T-helper 22 cell (primary cell): ENCODE data around the gene RNF146.
"Not testable (repeated sequence)": the region's sequence is repeated elsewhere in the genome, so short reads cannot be mapped to it uniquely, and the experiment has no call there.

Experiments used
- DNase-seq: peaks from one replicate; pipeline ENCODE4 v3.0.0-alpha.2; 2020; ENCODE audit warnings: low read depth

Gene RNF146

GRCh38 chr6:127266178-127266891 is at the start of gene RNF146:
RNF146 (plus strand) TSS chr6:127266864; CDS start chr6:127280339, 13,475 bp downstream.
- DNase-seq, result peak; percentile 47

DNA sequence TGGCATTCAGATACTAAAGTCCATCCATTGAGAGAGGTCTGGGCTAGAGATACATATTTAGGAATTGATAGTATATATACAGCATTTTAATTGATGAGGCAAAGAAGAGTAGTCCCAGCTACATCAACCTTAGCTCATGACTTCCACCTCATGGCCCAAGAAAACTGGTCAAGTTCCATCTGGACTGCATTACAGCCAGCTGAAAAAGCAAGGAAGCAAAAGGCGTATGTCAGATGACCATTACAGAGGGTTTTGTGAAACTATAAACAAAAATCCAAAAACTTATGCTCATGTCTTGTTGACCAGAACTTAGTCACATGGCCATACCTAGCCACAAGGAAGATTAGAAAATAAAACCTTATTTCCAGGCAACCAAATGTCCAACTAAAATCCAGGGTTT is 46.8 kb upstream of the RNF146 start:
- no peak for DNase-seq

GRCh38 chr6:127221201-127221600 is 45.5 kb upstream of the RNF146 start:
- DNase-seq, result no peak

- no peak for DNase-seq
These were observed 44.2 kb upstream of the RNF146 start for GRCh38 chr6:127222418-127222817.

- DNase-seq, result no peak
These were observed 41.2 kb upstream of the RNF146 start for GRCh38 chr6:127225497-127225896.

GRCh38 chr6:127233819-127234218 is 32.8 kb upstream of the RNF146 start:
- not testable (repeated sequence) for DNase-seq

GRCh38 chr6:127243501-127243900 is 23.2 kb upstream of the RNF146 start:
- DNase-seq, result no peak

GRCh38 chr6:127247114-127248096 is 19.3 kb upstream of the RNF146 start:
- no peak for DNase-seq

GRCh38 chr6:127249621-127250020 is 17.0 kb upstream of the RNF146 start:
- no peak for DNase-seq

DNA sequence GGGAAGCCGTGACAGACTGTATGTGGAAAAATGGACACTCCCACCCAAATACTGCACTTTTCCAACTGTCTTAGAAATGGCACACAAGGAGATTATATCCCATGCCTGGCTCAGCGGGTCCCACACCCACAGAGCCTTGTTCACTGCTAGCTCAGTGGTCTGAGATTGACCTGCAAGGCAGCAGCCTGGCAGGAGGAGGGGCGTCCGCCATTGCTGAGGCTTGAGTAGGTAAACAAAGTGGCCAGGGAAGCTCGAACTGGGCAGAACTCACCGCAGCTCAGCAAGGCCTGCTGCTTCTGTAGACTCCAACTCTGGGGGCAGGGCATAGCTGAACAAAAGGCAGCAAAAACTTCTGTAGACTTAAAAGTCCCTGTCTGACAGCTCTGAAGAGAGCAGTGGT is 11.4 kb upstream of the RNF146 start:
- no peak for DNase-seq

DNA sequence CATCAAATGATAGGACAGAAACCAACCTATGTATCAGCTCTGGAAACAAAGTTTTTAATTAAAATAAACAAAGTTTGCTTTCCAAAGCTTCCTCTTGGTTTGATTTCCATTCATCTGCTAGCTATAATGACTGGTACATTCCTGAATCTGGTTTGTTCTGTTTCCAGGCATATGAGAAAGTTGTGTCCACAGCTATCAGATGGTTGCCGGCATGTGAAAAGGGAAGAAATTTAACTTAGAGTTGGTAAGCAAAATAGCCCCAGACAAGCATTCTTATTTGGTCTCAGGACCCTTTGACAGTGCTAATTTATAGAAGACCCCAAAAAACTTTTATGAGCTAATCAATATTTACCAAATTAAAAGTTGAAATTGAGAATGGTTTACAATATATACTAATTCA is 3.8 kb upstream of the RNF146 start:
- DNase-seq, result no peak

DNA sequence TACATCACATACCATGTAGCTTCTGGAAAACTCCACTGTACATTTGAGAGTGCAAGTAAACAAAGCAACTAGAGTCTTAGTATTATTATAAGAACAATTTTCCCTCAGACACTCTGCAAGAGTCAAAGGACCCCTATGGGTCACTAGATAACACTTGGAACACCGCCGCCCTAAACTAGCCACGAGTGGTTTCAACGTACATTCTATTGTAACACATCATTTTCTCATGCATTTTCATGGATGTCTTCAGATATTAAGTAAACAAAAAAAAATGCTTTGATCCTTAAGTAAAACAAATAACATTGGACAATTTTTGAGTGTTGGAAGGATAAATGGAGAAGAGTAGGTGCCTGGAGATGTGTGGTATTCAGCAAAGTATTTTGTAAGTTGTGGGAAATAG is 3.2 kb upstream of the RNF146 start:
- DNase-seq, result no peak

GRCh38 chr6:127266892-127267645 is 405 bp downstream of the RNF146 start:
- DNase-seq, result peak; percentile 28

DNA sequence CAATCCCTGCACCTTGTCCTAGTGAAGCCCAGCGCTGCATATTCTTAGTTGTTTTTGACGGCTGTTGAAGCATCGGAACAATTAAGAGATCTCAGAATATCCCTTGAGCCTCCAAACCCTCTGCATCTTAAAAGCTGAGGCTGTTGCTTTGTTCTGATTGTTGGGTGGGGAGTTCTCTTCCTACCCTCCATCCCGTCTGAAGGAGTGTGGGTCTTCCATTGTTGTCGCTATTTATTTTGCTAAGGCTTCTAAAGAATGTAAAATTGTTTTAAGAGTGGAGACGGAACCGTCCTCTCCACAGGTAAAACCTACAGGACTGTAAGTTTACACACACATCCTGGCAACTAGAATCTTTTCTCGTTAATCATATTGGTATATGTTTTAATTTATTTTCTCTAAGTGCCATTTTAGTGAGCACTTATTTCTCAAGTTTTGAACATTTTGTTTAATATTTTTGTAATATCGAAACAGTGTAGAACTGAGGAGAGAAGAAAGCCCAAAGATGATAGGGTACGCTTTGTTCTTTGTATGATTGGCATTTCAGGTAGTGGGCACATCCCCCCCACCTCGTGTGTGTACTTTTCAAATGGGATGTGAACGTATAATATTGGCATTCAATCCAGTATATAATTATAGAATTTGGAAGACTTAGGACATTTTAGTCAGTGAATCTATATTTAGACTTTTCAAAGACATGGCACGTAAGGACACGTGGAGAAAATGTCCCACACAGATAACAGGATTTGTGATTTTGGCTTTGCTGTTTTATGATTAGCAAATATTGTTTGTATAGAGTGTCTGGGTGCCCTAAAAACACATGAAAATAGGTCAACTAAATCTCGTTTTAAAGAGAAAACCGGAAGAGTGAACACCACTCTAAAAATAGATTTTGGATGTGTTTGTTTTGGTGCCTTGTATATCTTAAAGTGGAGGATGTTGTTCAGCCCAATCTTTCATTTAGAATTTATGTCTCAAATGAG is 1.3 kb downstream of the RNF146 start:
- DNase-seq, result no peak

DNA sequence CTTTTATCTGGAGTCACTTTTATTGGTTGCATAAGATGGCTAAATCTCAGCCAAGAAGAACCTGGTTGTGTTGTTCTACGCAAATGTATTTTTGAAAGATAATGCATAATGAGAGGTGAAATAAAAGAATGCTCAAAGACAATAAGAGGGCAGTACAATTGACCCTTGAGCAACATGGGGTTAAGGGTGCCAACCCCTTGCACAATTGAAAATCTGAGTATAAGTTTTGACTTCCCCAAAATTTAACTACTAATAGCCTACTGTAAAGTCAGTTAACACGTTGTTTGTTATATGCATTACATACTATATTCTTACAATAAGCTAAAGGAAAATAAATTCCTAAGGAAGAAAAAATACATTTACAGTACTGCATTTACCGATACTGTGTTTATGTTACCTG is 5.9 kb downstream of the RNF146 start:
- no peak for DNase-seq

DNA sequence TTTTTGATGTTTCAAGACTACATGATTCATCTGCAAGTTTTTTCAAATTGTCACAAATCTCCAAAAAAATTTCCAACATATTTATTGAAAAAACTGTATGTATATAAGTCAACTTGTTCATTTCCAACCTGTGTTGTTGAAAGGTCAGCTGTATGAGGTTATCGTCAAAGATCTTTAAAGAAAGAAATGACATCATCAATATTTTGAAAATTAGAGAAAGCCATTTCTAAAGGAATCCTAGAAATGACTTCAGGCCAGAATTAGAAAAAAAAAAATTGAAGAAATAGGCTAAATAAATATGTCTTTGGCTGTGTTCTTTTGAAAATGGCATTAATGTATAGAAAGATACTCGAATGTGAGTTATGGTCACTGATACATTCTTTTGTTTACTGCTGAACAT is 6.8 kb downstream of the RNF146 start:
- no peak for DNase-seq

DNA sequence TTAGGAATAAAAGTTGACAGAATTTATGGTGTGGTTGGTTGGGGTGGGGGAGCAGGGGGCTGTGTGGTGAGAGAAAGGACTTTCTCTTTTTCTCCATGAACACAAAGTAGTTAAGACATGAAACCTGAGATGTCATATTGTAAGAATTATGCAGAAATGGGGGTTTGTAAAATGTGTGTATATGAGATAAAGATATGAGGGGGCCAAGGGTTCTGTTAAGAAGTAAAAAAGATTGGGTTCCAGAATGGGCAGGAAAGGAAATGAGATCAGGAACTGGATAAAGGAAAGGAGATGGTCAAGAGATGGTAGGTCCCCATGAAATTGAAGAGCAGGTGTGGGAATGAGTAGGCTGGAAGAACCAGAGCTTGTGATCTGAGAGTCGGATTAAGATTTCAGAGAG is 9.7 kb downstream of the RNF146 start:
- no peak for DNase-seq

DNA sequence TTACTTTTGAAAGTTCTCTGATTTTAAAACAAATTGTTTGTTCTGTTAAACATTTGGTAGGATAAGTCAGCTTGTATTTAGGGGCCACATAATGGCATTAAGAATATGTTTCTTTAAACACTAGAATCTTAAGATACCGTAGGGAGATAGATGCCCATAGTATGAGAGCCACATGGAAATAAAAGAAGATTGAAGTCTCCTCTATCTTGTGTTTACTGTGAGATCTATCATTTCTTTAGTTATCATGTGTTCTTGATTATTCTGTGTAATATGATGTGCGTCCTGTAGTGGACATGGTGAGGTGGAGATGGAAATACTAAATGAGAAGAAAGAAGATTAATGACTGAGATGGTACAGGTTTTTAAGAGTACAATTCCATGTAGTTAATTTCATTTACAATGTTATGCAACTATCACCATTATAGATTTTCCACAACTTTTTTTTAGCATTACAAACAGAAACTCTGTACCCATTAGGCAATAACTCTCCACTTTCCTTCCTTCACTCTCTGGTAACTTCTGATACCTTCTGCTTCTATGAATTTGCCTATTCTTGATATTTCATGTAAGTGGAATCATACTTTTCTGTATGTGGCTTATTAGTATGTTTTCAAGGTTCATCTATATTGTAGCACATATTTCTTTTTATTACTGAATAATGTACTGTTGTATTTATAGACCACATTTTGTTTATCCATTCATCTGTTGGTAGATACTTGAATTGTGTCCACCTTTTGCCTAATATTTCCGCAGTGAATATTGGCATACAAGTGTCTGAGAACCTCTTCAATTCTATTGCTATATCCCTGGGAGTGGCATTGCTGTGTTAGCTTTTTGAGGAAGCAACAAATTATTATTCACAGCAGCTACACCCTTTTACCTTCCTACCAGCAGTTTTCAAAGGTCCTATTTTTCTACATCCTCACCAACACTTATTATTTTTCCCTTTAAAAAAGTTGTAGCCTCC is 11.5 kb downstream of the RNF146 start:
- DNase-seq, result no peak

GRCh38 chr6:127279815-127280214 is 13.2 kb downstream of the RNF146 start:
- no peak for DNase-seq

DNA sequence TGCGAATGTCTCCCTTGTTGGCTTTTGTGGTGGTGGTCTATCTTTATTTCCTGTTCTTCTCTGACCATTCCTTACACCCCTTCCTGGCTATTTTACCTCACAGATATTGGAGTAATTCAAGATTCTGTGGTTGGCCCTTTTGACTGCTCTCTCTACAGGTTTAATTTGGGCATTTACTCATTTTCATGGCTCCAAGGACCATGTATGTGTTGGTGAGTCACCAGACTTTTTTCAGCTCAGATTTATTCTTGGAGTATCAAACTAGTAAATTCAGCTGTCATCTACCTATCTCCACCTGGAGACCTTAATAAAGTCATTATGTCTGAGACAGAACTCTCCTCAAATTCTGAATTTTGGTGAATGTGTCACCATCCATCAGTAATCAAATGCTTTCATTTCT is 15.5 kb downstream of the RNF146 start:
- DNase-seq, result no peak
